GM06990 (cell line): ENCODE data around the gene LDB1.

Experiments
- DNase-seq: peaks from one replicate; pipeline ENCODE4 v3.0.0-alpha.2; 2011; ENCODE audit not compliant: insufficient read length; ENCODE audit errors: extremely low read depth
- H3K27me3 ChIP-seq: replicated peaks from 2 replicates; pipeline ENCODE4 v1.6.0; 2011; ENCODE audit warnings: low read length; ENCODE audit not compliant: control insufficient read depth, insufficient read depth
- H3K36me3 ChIP-seq: 2 replicates; pipeline ENCODE4 v1.5.1; 2011; ENCODE audit warnings: low read length; ENCODE audit not compliant: control insufficient read depth, insufficient read depth
- H3K4me3 ChIP-seq: replicated peaks from 2 replicates; pipeline ENCODE4 v1.5.1; 2011; ENCODE audit warnings: low read depth, mild to moderate bottlenecking, control low read depth, low read length
- TF ChIP-seq, protein P1 (sequence below): IDR thresholded peaks from 2 replicates; pipeline ENCODE4 v1.5.1; 2011; ENCODE audit warnings: low read length, control low read depth, mild to moderate bottlenecking, inconsistent platforms; ENCODE audit not compliant: insufficient read depth, poor library complexity, severe bottlenecking

Gene LDB1

DNA sequence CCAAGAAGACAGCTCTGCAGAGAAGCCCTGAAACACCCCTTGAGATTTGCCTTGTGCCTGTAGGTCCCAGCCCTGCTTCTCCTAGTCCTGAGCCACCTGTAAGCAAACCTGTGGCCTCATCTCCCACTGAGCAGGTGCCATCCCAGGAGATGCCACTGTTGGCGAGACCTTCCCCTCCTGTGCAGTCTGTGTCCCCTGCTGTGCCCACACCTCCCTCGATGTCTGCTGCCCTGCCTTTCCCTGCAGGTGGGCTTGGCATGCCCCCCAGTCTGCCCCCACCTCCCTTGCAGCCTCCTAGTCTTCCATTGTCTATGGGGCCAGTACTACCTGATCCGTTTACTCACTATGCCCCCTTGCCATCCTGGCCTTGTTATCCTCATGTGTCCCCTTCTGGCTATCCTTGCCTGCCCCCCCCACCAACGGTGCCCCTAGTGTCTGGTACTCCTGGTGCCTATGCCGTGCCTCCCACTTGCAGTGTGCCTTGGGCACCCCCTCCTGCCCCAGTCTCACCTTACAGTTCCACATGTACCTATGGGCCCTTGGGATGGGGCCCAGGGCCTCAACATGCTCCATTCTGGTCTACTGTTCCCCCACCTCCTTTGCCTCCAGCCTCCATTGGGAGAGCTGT is 20.9 kb upstream of the LDB1 start:
- Histone ChIP-seq H3K27me3 (no peaks in the 10 kb centered on the region), H3K4me3 (no peak overlapping the region), H3K36me3 (peaks cover 52% of the 10 kb centered on the region)
- DNase-seq, result no peak
- TF ChIP-seq, protein P1, sequence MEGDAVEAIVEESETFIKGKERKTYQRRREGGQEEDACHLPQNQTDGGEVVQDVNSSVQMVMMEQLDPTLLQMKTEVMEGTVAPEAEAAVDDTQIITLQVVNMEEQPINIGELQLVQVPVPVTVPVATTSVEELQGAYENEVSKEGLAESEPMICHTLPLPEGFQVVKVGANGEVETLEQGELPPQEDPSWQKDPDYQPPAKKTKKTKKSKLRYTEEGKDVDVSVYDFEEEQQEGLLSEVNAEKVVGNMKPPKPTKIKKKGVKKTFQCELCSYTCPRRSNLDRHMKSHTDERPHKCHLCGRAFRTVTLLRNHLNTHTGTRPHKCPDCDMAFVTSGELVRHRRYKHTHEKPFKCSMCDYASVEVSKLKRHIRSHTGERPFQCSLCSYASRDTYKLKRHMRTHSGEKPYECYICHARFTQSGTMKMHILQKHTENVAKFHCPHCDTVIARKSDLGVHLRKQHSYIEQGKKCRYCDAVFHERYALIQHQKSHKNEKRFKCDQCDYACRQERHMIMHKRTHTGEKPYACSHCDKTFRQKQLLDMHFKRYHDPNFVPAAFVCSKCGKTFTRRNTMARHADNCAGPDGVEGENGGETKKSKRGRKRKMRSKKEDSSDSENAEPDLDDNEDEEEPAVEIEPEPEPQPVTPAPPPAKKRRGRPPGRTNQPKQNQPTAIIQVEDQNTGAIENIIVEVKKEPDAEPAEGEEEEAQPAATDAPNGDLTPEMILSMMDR, result no peak

DNA sequence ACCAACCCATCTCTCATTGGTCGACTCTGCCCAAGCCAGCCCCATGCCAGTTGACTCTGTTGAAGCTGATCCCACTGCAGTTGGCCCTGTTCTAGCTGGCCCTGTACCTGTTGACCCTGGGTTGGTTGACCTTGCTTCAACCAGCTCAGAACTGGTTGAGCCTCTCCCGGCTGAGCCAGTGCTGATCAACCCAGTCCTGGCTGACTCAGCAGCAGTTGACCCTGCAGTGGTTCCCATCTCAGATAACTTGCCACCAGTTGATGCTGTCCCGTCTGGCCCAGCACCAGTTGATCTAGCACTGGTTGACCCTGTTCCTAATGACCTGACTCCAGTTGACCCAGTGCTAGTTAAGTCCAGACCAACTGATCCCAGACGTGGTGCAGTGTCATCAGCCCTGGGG is 20.1 kb upstream of the LDB1 start:
- H3K36me3 ChIP-seq, result peaks cover 49% of the 10 kb centered on the region
- DNase-seq, result no peak
- H3K27me3 ChIP-seq, result no peaks in the 10 kb centered on the region
- H3K4me3 ChIP-seq, result no peak overlapping the region
- TF ChIP-seq, protein P1, result no peak

GRCh38 chr10:102139281-102140110 is 19.3 kb upstream of the LDB1 start:
- no peak for DNase-seq
- no peak overlapping the region for H3K4me3 ChIP-seq
- peaks cover 48% of the 10 kb centered on the region for H3K36me3 ChIP-seq
- TF ChIP-seq, protein P1, result no peak
- H3K27me3 ChIP-seq, result no peaks in the 10 kb centered on the region

DNA sequence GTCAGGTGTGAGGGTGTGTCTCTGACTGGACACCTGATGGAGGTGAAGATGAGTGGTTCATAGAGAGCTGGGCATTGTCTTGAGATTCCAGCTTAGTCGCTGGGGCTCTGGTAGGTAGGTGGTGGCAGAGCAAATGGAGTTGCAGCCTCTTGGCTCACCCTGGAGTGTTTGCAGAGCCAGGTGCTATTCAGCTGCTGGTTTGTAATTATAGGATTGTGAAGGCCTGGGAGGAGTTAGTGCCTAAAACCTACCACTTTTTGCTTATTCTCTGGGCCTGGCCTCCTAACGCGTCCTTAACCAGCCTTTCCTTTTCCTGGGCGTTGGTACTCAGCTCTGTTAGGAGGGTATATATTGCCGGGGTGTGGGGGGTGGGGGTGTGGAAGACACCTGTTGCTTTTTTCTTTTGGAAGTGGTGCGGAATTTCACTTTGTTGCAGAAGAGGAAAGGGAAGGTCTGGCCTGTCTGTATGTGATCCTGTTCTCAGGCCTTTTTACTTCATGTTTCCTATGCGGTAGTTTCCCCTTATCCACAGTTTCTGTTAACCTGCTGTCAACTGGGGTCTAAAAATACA is 15.9 kb upstream of the LDB1 start:
- DNase-seq, result no peak
- TF ChIP-seq, protein P1, result no peak
- H3K36me3 ChIP-seq, result peaks cover 33% of the 10 kb centered on the region
- H3K27me3 ChIP-seq, result no peaks in the 10 kb centered on the region
- no peak overlapping the region for H3K4me3 ChIP-seq

DNA sequence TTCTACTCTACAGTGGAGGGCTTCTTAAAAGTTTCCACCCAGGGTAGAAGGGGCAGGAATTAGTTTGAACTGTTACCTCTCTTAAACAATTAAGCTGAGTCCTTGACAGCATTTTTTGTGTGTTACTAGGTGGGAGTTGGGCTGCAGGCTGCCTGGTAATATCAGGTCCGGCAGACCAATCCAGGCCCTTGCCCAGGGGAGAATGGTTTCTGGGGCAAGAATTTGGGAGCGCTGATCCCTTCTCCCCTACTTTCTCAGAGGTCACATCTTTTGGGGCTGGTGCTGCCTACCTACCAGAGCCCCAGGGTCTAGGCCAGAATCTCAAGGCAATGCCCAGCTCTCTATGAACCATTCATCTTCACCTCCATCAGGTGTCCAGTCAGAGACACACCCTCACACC is 14.2 kb upstream of the LDB1 start:
- no peak for DNase-seq
- Histone ChIP-seq H3K36me3 (peaks cover 17% of the 10 kb centered on the region), H3K27me3 (no peaks in the 10 kb centered on the region), H3K4me3 (peak overlapping the region; percentile 89)
- TF ChIP-seq, protein P1, result no peak
